IMR-90 (cell line): Measurements from ENCODE around the gene MOCS1. TPM values are rescaled to one million over a fixed set of nuclear protein-coding genes. Genes with fewer than 3 reads are reported as not detected.

ENCODE experiments used
- ATAC-seq: fragments of 200-7000 bp; cut with Tn5 transposase; 2 replicates; pipeline ENCODE4 v1.9.1; 2020; ENCODE audit warnings: low read depth, mild to moderate bottlenecking, moderate library complexity
- BruUV-seq: library from RNA; stranded (reverse); fragments of 400-500 nt; replicated peaks from 2 replicates; lab custom pipeline; 2021; lab: Mats Ljungman, UMichigan
- CTCF ChIA-PET: fragments of 300-600 bp; formaldehyde crosslinking; extraction: SDS; loops from one replicate; lab custom pipeline; 2021; ENCODE audit warnings: antibody characterized with exemption; lab: Yijun Ruan, JAX
- POLR2A ChIA-PET: fragments of 300-600 bp; sonication (Branson Sonifier 250); formaldehyde crosslinking; loops from one replicate; lab custom pipeline; 2022; ENCODE audit warnings: antibody characterized with exemption; ENCODE audit not compliant: unreplicated experiment; lab: Charles Lee
- DNase-seq: peaks from one replicate; pipeline ENCODE4 v3.0.0; 2013
- H2AFZ ChIP-seq: replicated peaks from 2 replicates; pipeline ENCODE3; 2013; ENCODE audit warnings: low read length, mild to moderate bottlenecking; ENCODE audit not compliant: poor library complexity
- H2AK5ac ChIP-seq: 2 replicates; pipeline ENCODE4 v1.6.1; 2013; ENCODE audit warnings: low read depth, low read length, inconsistent platforms
- H2AK9ac ChIP-seq: replicated peaks from 2 replicates; pipeline ENCODE3; 2013; ENCODE audit warnings: mild to moderate bottlenecking, low read depth, low read length, moderate library complexity; ENCODE audit not compliant: poor library complexity
- H2BK120ac ChIP-seq: 2 replicates; pipeline ENCODE4 v1.6.1; 2013; ENCODE audit warnings: low read depth, low read length, inconsistent platforms
- H2BK15ac ChIP-seq: 3 replicates; pipeline ENCODE4 v1.6.1; 2013; ENCODE audit warnings: low read depth, low read length, inconsistent platforms
- H2BK20ac ChIP-seq: 2 replicates; pipeline ENCODE4 v1.6.1; 2013; ENCODE audit warnings: low read depth, mild to moderate bottlenecking, inconsistent platforms, low read length, moderate library complexity
- H2BK5ac ChIP-seq: 2 replicates; pipeline ENCODE4 v1.6.1; 2013; ENCODE audit warnings: mild to moderate bottlenecking, low read depth, low read length, inconsistent platforms; ENCODE audit not compliant: poor library complexity, severe bottlenecking
- H3K14ac ChIP-seq: replicated peaks from 2 replicates; pipeline ENCODE4 v1.6.1; 2013; ENCODE audit warnings: low read depth, low read length, inconsistent platforms
- H3K18ac ChIP-seq: 2 replicates; pipeline ENCODE4 v1.6.1; 2013; ENCODE audit warnings: low read depth, low read length, control low read depth
- H3K23ac ChIP-seq: 2 replicates; pipeline ENCODE4 v1.6.1; 2013; ENCODE audit warnings: low read depth, low read length, inconsistent platforms
- H3K27ac ChIP-seq: 2 replicates; pipeline ENCODE4 v1.5.1; 2013; ENCODE audit warnings: mild to moderate bottlenecking, control low read depth, low read length; ENCODE audit not compliant: insufficient read depth
- H3K27me3 ChIP-seq: 2 replicates; pipeline ENCODE4 v1.6.1; 2013; ENCODE audit warnings: low read length; ENCODE audit not compliant: control insufficient read depth, insufficient read depth
- H3K36me3 ChIP-seq: 2 replicates; pipeline ENCODE4 v1.6.1; 2013; ENCODE audit warnings: low read length, mixed read lengths; ENCODE audit not compliant: control insufficient read depth, insufficient read depth
- H3K4ac ChIP-seq: 2 replicates; pipeline ENCODE4 v1.6.1; 2013; ENCODE audit warnings: low read depth, low read length, inconsistent platforms
- H3K4me1 ChIP-seq: 2 replicates; pipeline ENCODE4 v1.6.1; 2013; ENCODE audit warnings: low read length, mixed read lengths; ENCODE audit not compliant: control insufficient read depth, insufficient read depth
- H3K4me2 ChIP-seq: 2 replicates; pipeline ENCODE4 v1.6.1; 2013; ENCODE audit warnings: low read depth, mild to moderate bottlenecking, control low read depth, low read length, moderate library complexity
- H3K4me3 ChIP-seq: 2 replicates; pipeline ENCODE4 v1.5.1; 2013; ENCODE audit warnings: low read depth, mild to moderate bottlenecking, control low read depth, low read length, moderate library complexity; ENCODE audit not compliant: insufficient read depth
- H3K56ac ChIP-seq: 2 replicates; pipeline ENCODE4 v1.6.1; 2013; ENCODE audit warnings: low read length, inconsistent platforms; ENCODE audit not compliant: insufficient read depth; ENCODE audit errors: extremely low read depth
- H3K79me1 ChIP-seq, 2 experiments: 2 replicates each; pipeline ENCODE4 v1.6.1; 2013; ENCODE audit warnings: low read length in 2 of 2, inconsistent platforms in 1 of 2, low read depth in 1 of 2
- H3K9ac ChIP-seq: 2 replicates; pipeline ENCODE4 v1.6.1; 2013; ENCODE audit warnings: low read depth, low read length, control low read depth
- H3K9me1 ChIP-seq: 2 replicates; pipeline ENCODE4 v1.6.1; 2013; ENCODE audit warnings: low read length, inconsistent platforms; ENCODE audit not compliant: insufficient read depth
- H3K9me3 ChIP-seq: 2 replicates; pipeline ENCODE4 v1.6.1; 2013; ENCODE audit warnings: low read length; ENCODE audit not compliant: control insufficient read depth, insufficient read depth
- H4K20me1 ChIP-seq: 2 replicates; pipeline ENCODE4 v1.6.1; 2013; ENCODE audit warnings: low read length, inconsistent platforms; ENCODE audit not compliant: insufficient read depth
- H4K5ac ChIP-seq: 2 replicates; pipeline ENCODE4 v1.6.1; 2013; ENCODE audit warnings: mild to moderate bottlenecking, low read depth, low read length, control low read depth
- H4K8ac ChIP-seq, 2 experiments: 2 replicates each; pipeline ENCODE4 v1.6.1; 2013; ENCODE audit warnings: low read depth in 2 of 2, low read length in 2 of 2, control low read depth in 1 of 2, inconsistent platforms in 1 of 2
- H4K91ac ChIP-seq: 2 replicates; pipeline ENCODE4 v1.6.1; 2013; ENCODE audit warnings: low read depth, low read length, inconsistent platforms; ENCODE audit not compliant: insufficient read depth
- BHLHE40 ChIP-seq: fragments of 150-350 bp; IDR thresholded peaks from 2 replicates; pipeline ENCODE4 v1.6.1; 2016; ENCODE audit warnings: mild to moderate bottlenecking, low read depth, low read length
- CEBPB ChIP-seq: IDR thresholded peaks from 2 replicates; pipeline ENCODE4 v1.6.1; 2012; ENCODE audit warnings: low read depth, low read length, improper control_type of control experiment
- CHD1 ChIP-seq: IDR thresholded peaks from 2 replicates; pipeline ENCODE4 v1.6.1; 2012; ENCODE audit warnings: low read depth, low read length, improper control_type of control experiment
- RCOR1 ChIP-seq: IDR thresholded peaks from 2 replicates; pipeline ENCODE4 v1.6.1; 2012; ENCODE audit warnings: mild to moderate bottlenecking, low read length, improper control_type of control experiment; ENCODE audit not compliant: insufficient replicate concordance
- WGBS, 2 experiments: methylation state at CpG; one replicate each; pipeline versions ENCODE4 v1.1.5 to v1.1.7; 2013; ENCODE audit warnings: missing lambda C conversion rate in 2 of 2; ENCODE audit not compliant: insufficient read length in 1 of 2; ENCODE audit errors: extremely low coverage in 2 of 2; 5-methylcytosine and 5-hydroxymethylcytosine counted together
- dilution Hi-C: fragments of 300-500 bp; cut with HindIII; formaldehyde crosslinking; loops from one replicate; pipeline ENCODE4 v1.14.3; 2018; ENCODE audit warnings: low sequenced_read_pairs; ENCODE audit not compliant: unreplicated experiment
- in situ Hi-C: fragments of 300-500 bp; cut with MboI; formaldehyde crosslinking; loops from 3 replicates; pipeline ENCODE4 v1.14.3; 2019; ENCODE audit warnings: low sequenced_read_pairs, inconsistent platforms, mixed read lengths
- intact Hi-C: fragments of 100-400 bp; cut with micrococcal nuclease; formaldehyde crosslinking; loops from 2 replicates; pipeline ENCODE4 v1.10.0; 2022
- polyA plus RNA-seq, 3 experiments: library from polyadenylated mRNA; depleted of rRNA; stranded (reverse); fragments of >200 nt; gene quantifications; 2 replicates each; pipeline ENCODE4 v1.2.3, GENCODE V29; 2012; ENCODE audit warnings: low replicate concordance in 1 of 3
- total RNA-seq: library from RNA; depleted of rRNA; stranded (reverse); fragments of >200 nt; gene quantifications from 2 replicates; pipeline ENCODE4 v1.2.3, GENCODE V29; 2012
- TF ChIP-seq, protein P1 (sequence below): fragments of 150-350 bp; IDR thresholded peaks from 2 replicates; pipeline ENCODE4 v1.6.1; 2017; ENCODE audit warnings: mild to moderate bottlenecking, antibody characterized with exemption, low read length, low read depth

MOCS1 gene
- total and polyA plus RNA-seq, 2 of the 4 experiments (the other 2 are of a cell fraction) = 5.5 to 9.5 TPM

DNA sequence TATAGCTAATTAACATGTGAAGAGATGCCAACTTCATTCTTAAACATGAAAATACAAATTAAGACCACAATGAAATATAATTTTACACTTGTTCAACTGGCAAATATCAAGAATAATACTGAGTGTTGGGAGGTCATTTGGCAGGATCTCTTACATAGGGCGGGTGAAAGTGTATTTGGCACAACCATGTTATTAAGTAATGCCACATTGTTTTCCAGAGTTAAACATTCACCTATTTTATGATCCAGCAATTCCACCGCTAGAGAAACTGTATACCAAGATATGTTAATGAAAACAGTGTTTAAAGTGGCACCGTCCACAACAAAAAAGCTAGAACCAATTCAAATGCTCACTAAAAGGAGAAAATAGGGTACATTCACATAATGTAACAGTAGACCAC is 14.1 kb downstream of the MOCS1 start:
- ATAC-seq (no peak), DNase-seq (no peak)
- Histone ChIP-seq H2BK5ac (no peak overlapping the region), H3K4me2 (no peak overlapping the region), H3K9me1 (no peaks in the 10 kb centered on the region; the same call in 1 of the 2 replicates), H4K20me1 (no peaks in the 10 kb centered on the region), H3K4me1 (no peaks in the 10 kb centered on the region), H2AK9ac (no peak overlapping the region), H3K27me3 (no peaks in the 10 kb centered on the region), H4K91ac (no peak overlapping the region), H3K23ac (no peak overlapping the region), H3K14ac (no peak overlapping the region), H2BK15ac (no peak overlapping the region), H2AK5ac (no peak overlapping the region), H4K5ac (no peak overlapping the region), H2AFZ (no peak overlapping the region), H3K4ac (no peak overlapping the region), H3K9me3 (no peaks in the 10 kb centered on the region), H2BK120ac (no peak overlapping the region), H4K8ac (no peak overlapping the region), H3K36me3 (peaks cover 35% of the 10 kb centered on the region), H3K27ac (no peak overlapping the region), H3K9ac (no peak overlapping the region), H3K56ac (no peak overlapping the region), H3K4me3 (no peak overlapping the region), H3K79me1 (peaks cover 0 to 9% of the 10 kb centered on the region in 2 experiments; a peak in 1 of 4 replicates), H3K18ac (no peak overlapping the region), H2BK20ac (no peak overlapping the region)
- TF ChIP-seq, protein P1, sequence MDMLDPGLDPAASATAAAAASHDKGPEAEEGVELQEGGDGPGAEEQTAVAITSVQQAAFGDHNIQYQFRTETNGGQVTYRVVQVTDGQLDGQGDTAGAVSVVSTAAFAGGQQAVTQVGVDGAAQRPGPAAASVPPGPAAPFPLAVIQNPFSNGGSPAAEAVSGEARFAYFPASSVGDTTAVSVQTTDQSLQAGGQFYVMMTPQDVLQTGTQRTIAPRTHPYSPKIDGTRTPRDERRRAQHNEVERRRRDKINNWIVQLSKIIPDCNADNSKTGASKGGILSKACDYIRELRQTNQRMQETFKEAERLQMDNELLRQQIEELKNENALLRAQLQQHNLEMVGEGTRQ = no peak
- TF ChIP-seq CHD1 = no peak
- no peak for TF ChIP-seq CEBPB
- no peak for TF ChIP-seq BHLHE40
- TF ChIP-seq RCOR1 = no peak
- ChIA-PET CTCF (no interaction called here), POLR2A (no interaction called here)
- dilution Hi-C loops (no loop called here), intact Hi-C loops (no loop called here), in situ Hi-C loops (no loop called here)
- WGBS, 2 experiments = no CpG with 5 or more reads among the region's 3 CpGs
- BruUV-seq = no TSS peak
